HL-60 (cell line): ENCODE data around the gene LY9.

Experiments
- CTCF ChIP-seq: IDR thresholded peaks from one replicate; pipeline ENCODE4 v1.5.1; 2011; ENCODE audit warnings: low read length, control low read depth, inconsistent platforms; ENCODE audit not compliant: insufficient read depth
- GABPA ChIP-seq: IDR thresholded peaks from 2 replicates; pipeline ENCODE4 v1.6.1; 2012; ENCODE audit warnings: low read depth
- POLR2AphosphoS5 ChIP-seq: IDR thresholded peaks from 2 replicates; pipeline ENCODE4 v1.6.1; 2012; ENCODE audit warnings: low read depth
- REST ChIP-seq: IDR thresholded peaks from 2 replicates; pipeline ENCODE4 v1.6.1; 2012; ENCODE audit warnings: low read depth; ENCODE audit not compliant: insufficient replicate concordance
- SPI1 ChIP-seq: IDR thresholded peaks from 2 replicates; pipeline ENCODE4 v1.6.1; 2012; ENCODE audit warnings: low read depth, mild to moderate bottlenecking, borderline replicate concordance

DNA sequence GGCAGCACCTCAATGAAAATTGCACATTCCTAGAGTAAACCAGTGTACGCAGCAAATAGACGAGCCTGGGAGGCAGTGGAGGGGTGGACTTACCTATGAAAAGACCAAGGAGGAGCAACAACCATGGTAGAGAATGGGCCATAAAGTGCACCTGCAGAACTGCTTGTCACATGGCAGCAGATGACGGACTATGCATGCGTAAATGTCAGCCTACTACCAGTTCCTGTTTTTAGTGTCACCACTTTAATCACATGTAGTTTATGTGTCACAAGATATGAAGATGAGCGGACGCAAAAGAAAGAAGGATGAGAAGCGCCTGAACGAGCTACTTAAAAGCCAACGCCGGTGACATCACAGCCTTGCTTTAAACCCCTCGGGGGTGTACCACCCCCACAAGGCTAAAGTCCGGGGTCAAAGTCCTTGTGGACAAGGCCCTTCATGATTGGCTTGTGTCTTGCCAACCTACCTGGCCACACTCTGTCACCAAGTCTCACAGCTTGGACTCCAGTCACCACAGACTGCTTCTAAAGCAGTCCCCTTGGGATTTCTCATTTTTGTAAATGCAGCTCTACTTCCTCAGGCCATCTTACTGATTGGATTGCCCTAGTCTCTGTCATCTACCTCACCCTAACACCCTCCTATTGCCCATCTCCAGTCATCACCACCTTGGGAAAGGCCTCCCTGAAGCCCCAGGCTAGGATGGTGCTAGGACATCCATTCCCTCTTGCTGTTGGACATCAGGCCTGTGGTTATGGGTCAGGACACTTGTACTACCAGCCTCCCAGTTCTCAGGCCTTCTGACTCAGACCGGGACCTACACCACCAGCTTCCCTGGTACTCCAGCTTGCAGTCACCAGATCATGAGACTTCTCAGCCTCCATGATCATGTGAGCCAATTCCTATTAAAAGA is 6.0 kb upstream of the LY9 start:
- no peak for TF ChIP-seq CTCF
- no peak for TF ChIP-seq POLR2AphosphoS5
- TF ChIP-seq REST, result no peak
- no peak for TF ChIP-seq GABPA
- TF ChIP-seq SPI1, result peak; percentile 74; the same call in 1 of the 2 replicates
